LNCaP clone FGC (cell line): Measurements from ENCODE around the gene CFAP61.

Experiments
- DNase-seq: peaks from one replicate; pipeline ENCODE4 v3.0.0-alpha.2; 2011; ENCODE audit warnings: low read depth
- H3K4me3 ChIP-seq: 2 replicates; pipeline ENCODE4 v1.5.1; 2011; ENCODE audit warnings: mild to moderate bottlenecking, low read depth, low read length, control low read depth
- CTCF ChIP-seq: IDR thresholded peaks from 2 replicates; pipeline ENCODE4 v1.5.1; 2012; ENCODE audit warnings: mild to moderate bottlenecking; ENCODE audit not compliant: control insufficient read depth, insufficient read depth; ENCODE audit errors: extremely low read depth

The CFAP61 gene

GRCh38 chr20:20037960-20038359 lies 14.4 kb upstream of the CFAP61 start:
- TF ChIP-seq CTCF: no peak
- no peak for DNase-seq
- H3K4me3 ChIP-seq: no peak overlapping the region

GRCh38 chr20:20038586-20038985 lies 13.7 kb upstream of the CFAP61 start:
- H3K4me3 ChIP-seq: no peak overlapping the region
- DNase-seq: no peak
- TF ChIP-seq CTCF: no peak

- H3K4me3 ChIP-seq: no peak overlapping the region
- TF ChIP-seq CTCF: no peak
- no peak for DNase-seq
Measured at GRCh38 chr20:20039752-20040387, 12.5 kb upstream of the CFAP61 start.

- peak overlapping the region; percentile 99 for H3K4me3 ChIP-seq
- DNase-seq: no peak
- no peak for TF ChIP-seq CTCF
Measured at GRCh38 chr20:20051767-20052073, 612 bp upstream of the CFAP61 start.

- DNase-seq: no peak
- TF ChIP-seq CTCF: no peak
- no peak overlapping the region for H3K4me3 ChIP-seq
Measured at GRCh38 chr20:20060234-20060998, 8.1 kb downstream of the CFAP61 start.

GRCh38 chr20:20063941-20064702 lies 11.8 kb downstream of the CFAP61 start:
- no peak for DNase-seq
- H3K4me3 ChIP-seq: no peak overlapping the region
- TF ChIP-seq CTCF: no peak
